CD4-positive, alpha-beta T cell (primary cell): ENCODE measurements around the gene IQCH. TPM values are rescaled to one million over a fixed set of nuclear protein-coding genes. Genes with fewer than 3 reads are reported as not detected.

ENCODE experiments used
- ATAC-seq: fragments of 200-7000 bp; cut with Tn5 transposase; one replicate; pipeline ENCODE4 v1.10.0; 2022; ENCODE audit warnings: mild to moderate bottlenecking; ENCODE audit not compliant: poor library complexity
- CTCF ChIA-PET: fragments of 350-600 bp; sonication (Branson Sonifier 250); formaldehyde crosslinking; loops from one replicate; lab custom pipeline; 2021; ENCODE audit warnings: antibody characterized with exemption, inconsistent platforms; lab: Charles Lee
- POLR2A ChIA-PET: fragments of 350-600 bp; sonication (Branson Sonifier 250); formaldehyde crosslinking; loops from one replicate; lab custom pipeline; 2021; ENCODE audit warnings: antibody characterized with exemption, inconsistent platforms; lab: Charles Lee
- DNase-seq, 14 experiments: peaks; one replicate each; pipeline ENCODE4 v3.0.0-alpha.2; 2013 to 2020; ENCODE audit warnings: mixed read lengths in 2 of 14
- H3K27ac ChIP-seq, 2 donors: one replicate each; pipeline versions ENCODE4 v1.5.1 to v1.7.0; 2013; ENCODE audit warnings: low read length in 2 of 2, low read depth in 1 of 2, mild to moderate bottlenecking in 1 of 2
- H3K27me3 ChIP-seq, 2 experiments: 1 replicate in 1 of 2; 2 replicates in 1 of 2; pipeline versions ENCODE4 v1.6.1 to v1.7.0; 2013; ENCODE audit warnings: low read length in 2 of 2, control low read depth in 1 of 2, mild to moderate bottlenecking in 1 of 2, moderate library complexity in 1 of 2; ENCODE audit not compliant: insufficient read depth in 2 of 2, control insufficient read depth in 1 of 2
- H3K36me3 ChIP-seq: one replicate; pipeline ENCODE4 v1.6.1; 2013; ENCODE audit warnings: low read length, control low read depth; ENCODE audit not compliant: insufficient read depth
- H3K4me1 ChIP-seq: one replicate; pipeline ENCODE4 v1.6.1; 2013; ENCODE audit warnings: low read length, control low read depth; ENCODE audit not compliant: insufficient read depth
- H3K4me3 ChIP-seq: one replicate; pipeline ENCODE4 v1.5.1; 2013; ENCODE audit warnings: mild to moderate bottlenecking, low read length, moderate library complexity
- H3K9me3 ChIP-seq, 2 experiments: 1 replicate in 1 of 2; 2 replicates in 1 of 2; pipeline versions ENCODE4 v1.6.1 to v1.7.0; 2013; ENCODE audit warnings: low read length in 2 of 2, mild to moderate bottlenecking in 2 of 2, control low read depth in 1 of 2, moderate library complexity in 1 of 2; ENCODE audit not compliant: control insufficient read depth in 1 of 2, insufficient read depth in 1 of 2
- H3K27ac Mint-ChIP-seq: one replicate; pipeline ENCODE4 v1.8.0; 2020; ENCODE audit warnings: mixed read lengths
- H3K27me3 Mint-ChIP-seq: one replicate; pipeline ENCODE4 v1.8.0; 2021; ENCODE audit warnings: mixed read lengths
- H3K36me3 Mint-ChIP-seq: one replicate; pipeline ENCODE4 v1.8.0; 2021; ENCODE audit warnings: low read depth, mixed read lengths
- H3K4me1 Mint-ChIP-seq: one replicate; pipeline ENCODE4 v1.8.0; 2021; ENCODE audit warnings: low read depth, mixed read lengths
- H3K4me3 Mint-ChIP-seq: one replicate; pipeline ENCODE4 v1.8.0; 2020; ENCODE audit warnings: mild to moderate bottlenecking, mixed read lengths
- H3K9me3 Mint-ChIP-seq: one replicate; pipeline ENCODE4 v1.8.0; 2020; ENCODE audit warnings: mixed read lengths
- CTCF ChIP-seq: fragments of 200-600 bp; IDR thresholded peaks from one replicate; pipeline ENCODE4 v1.8.0; 2022; ENCODE audit warnings: antibody characterized with exemption, mild to moderate bottlenecking
- intact Hi-C, 2 experiments: fragments of 100-400 bp; cut with DNase I in 1 of 2; cut with micrococcal nuclease in 1 of 2; formaldehyde crosslinking; loops; one replicate each; pipeline versions ENCODE4 v1.15.1 to v1.9.0; 2023 to 2025; cut with DNase I, micrococcal nuclease
- total RNA-seq, 174 experiments: library from RNA in 2 of 174; stranded (reverse) in 2 of 174; gene quantifications; one replicate each; pipeline ENCODE4 v1.2.3 and lab custom pipeline; 2021 to 2026

Gene IQCH
- total RNA-seq, 2 experiments from 2014 or later = 0.85 to 1.3 TPM

- H3K36me3 ChIP-seq = no peaks in the 10 kb centered on the region
- intact Hi-C loops = no loop called here
- no peaks in the 10 kb centered on the region for H3K36me3 Mint-ChIP-seq
- DNase-seq (peak in 1 of 14 experiments; percentile 6), ATAC-seq (no peak)
- H3K9me3 Mint-ChIP-seq = no peaks in the 10 kb centered on the region
- no peaks in the 10 kb centered on the region for H3K4me1 Mint-ChIP-seq
- no peak overlapping the region for H3K4me3 ChIP-seq
- no peak overlapping the region for H3K27ac Mint-ChIP-seq
- no peak overlapping the region for H3K4me3 Mint-ChIP-seq
- H3K27me3 Mint-ChIP-seq = peaks cover 5% of the 10 kb centered on the region
- TF ChIP-seq CTCF = no peak
- H3K27me3 ChIP-seq = no peaks in the 10 kb centered on the region
- ChIA-PET CTCF (no interaction called here), POLR2A (no interaction called here)
- H3K9me3 ChIP-seq = no peaks in the 10 kb centered on the region
- H3K27ac ChIP-seq = no peak overlapping the region
- no peaks in the 10 kb centered on the region for H3K4me1 ChIP-seq
Measured at GRCh38 chr15:67396114-67396513, 141.5 kb downstream of the IQCH start.

GRCh38 chr15:67397139-67397538 is 142.6 kb downstream of the IQCH start:
- Histone ChIP-seq H3K4me3 (no peak overlapping the region), H3K36me3 (no peaks in the 10 kb centered on the region), H3K27ac (no peak overlapping the region), H3K27me3 (no peaks in the 10 kb centered on the region), H3K4me1 (no peaks in the 10 kb centered on the region), H3K9me3 (no peaks in the 10 kb centered on the region)
- H3K27me3 Mint-ChIP-seq = no peaks in the 10 kb centered on the region
- ChIA-PET POLR2A (no interaction called here), CTCF (no interaction called here)
- H3K36me3 Mint-ChIP-seq = no peaks in the 10 kb centered on the region
- intact Hi-C loops = no loop called here
- ATAC-seq = no peak
- no peak overlapping the region for H3K27ac Mint-ChIP-seq
- no peak overlapping the region for H3K4me3 Mint-ChIP-seq
- no peak for DNase-seq
- no peaks in the 10 kb centered on the region for H3K9me3 Mint-ChIP-seq
- no peak for TF ChIP-seq CTCF
- H3K4me1 Mint-ChIP-seq = no peaks in the 10 kb centered on the region

DNA sequence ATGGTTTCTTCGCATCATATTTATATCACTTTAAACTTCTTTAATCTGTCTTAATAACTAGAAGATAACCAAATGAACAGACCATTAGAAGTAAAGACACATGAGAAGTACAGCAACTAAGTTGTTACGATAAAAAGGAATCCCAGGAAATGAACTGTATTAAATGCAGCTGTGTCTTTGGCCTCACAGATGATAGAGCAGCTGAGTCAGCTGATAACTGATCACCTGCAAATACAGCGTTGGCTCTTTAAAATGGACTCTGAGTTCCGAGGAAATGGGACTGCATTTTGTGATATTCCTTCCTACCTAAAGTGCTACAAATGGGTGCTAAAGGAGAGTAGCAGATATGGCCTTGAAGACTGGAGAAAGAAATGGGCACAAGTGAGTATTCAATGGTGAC is 145.3 kb downstream of the IQCH start:
- Histone ChIP-seq H3K4me3 (no peak overlapping the region), H3K36me3 (no peaks in the 10 kb centered on the region), H3K9me3 (no peaks in the 10 kb centered on the region), H3K27ac (no peak overlapping the region), H3K4me1 (no peaks in the 10 kb centered on the region), H3K27me3 (no peaks in the 10 kb centered on the region)
- Mint-ChIP-seq H3K27me3 (no peaks in the 10 kb centered on the region), H3K9me3 (no peaks in the 10 kb centered on the region), H3K36me3 (no peaks in the 10 kb centered on the region), H3K27ac (no peak overlapping the region), H3K4me3 (no peak overlapping the region), H3K4me1 (no peaks in the 10 kb centered on the region)
- intact Hi-C loops = no loop called here
- no peak for TF ChIP-seq CTCF
- POLR2A ChIA-PET = no interaction called here
- CTCF ChIA-PET = no interaction called here
- ATAC-seq = no peak
- DNase-seq = no peak
